ENCODE results near the gene NTN5.
"Not testable (repeated sequence)": the region's sequence is repeated elsewhere in the genome, so short reads cannot be mapped to it uniquely, and the experiment has no call there.

Gene NTN5

GRCh38 chr19:48689449-48689848 lies 16.6 kb upstream of the NTN5 start:
- no peaks in the 10 kb centered on the region for H3K4me1 ChIP-seq (ENCODE audit: control insufficient read depth, insufficient read depth, low read length)
- no peaks in the 10 kb centered on the region for H3K9me3 ChIP-seq (replicated peaks; ENCODE audit: low read length)
- H3K36me3 ChIP-seq (ENCODE audit: insufficient read depth, low read length) = no peaks in the 10 kb centered on the region
- no peaks in the 10 kb centered on the region for H3K27me3 ChIP-seq (ENCODE audit: control insufficient read depth, insufficient read depth, low read length)
- H3K4me2 ChIP-seq (ENCODE audit: low read length) = no peak overlapping the region
- no peak overlapping the region for H3K9ac ChIP-seq (ENCODE audit: low read depth, low read length)
- no peak overlapping the region for H3K4me3 ChIP-seq (ENCODE audit: low read length)

DNA sequence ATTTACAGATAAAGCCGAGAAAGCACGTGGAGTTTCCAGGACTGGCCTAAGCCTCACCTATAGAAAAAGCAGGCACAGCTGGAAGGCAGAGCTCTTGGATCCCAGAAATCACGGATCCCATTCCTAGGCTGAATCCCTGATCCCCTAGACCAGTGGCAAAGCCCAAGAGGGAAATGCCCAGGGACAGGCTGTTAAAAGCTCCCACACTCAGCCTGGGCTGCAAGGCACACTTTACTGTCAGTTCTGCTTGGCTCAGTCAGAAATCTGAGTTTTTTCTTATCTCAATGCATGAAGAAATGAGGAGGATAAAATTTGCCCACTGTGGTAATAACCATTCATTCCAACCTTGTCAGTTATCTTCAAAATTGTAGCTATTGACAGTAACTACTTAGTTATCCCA lies 15.0 kb upstream of the NTN5 start:
- no peaks in the 10 kb centered on the region for H3K4me1 ChIP-seq (ENCODE audit: control insufficient read depth, insufficient read depth, low read length)
- no peaks in the 10 kb centered on the region for H3K9me3 ChIP-seq (replicated peaks; ENCODE audit: low read length)
- H3K9ac ChIP-seq (ENCODE audit: low read depth, low read length) = no peak overlapping the region
- H3K36me3 ChIP-seq (ENCODE audit: insufficient read depth, low read length) = no peaks in the 10 kb centered on the region
- H3K27me3 ChIP-seq (ENCODE audit: control insufficient read depth, insufficient read depth, low read length) = no peaks in the 10 kb centered on the region
- H3K4me3 ChIP-seq (ENCODE audit: low read length) = no peak overlapping the region
- H3K4me2 ChIP-seq (ENCODE audit: low read length) = no peak overlapping the region

DNA sequence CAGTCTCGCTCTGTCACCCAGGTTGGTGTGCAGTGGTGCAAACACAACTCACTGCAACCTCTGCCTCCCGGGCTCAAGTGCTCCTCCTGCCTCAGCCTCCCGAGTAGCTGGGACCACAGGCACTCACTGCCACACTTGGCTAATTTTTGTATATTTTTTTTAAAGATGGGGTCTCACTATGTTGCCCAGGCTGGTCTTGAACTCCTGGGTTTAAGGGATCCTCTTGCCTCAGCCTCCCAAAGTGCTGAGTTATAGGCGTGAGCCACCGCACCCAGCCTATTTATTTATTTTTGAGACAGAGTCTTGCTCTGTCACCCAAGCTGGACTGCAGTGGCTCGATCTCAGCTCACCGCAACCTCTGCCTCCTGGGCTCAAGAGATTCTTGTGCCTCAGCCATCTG lies 13.8 kb upstream of the NTN5 start:
- H3K4me1 ChIP-seq (ENCODE audit: control insufficient read depth, insufficient read depth, low read length); H3K4me2 ChIP-seq (ENCODE audit: low read length); H3K27me3 ChIP-seq (ENCODE audit: control insufficient read depth, insufficient read depth, low read length); H3K9me3 ChIP-seq (replicated peaks; ENCODE audit: low read length); H3K36me3 ChIP-seq (ENCODE audit: insufficient read depth, low read length); H3K4me3 ChIP-seq (ENCODE audit: low read length); H3K9ac ChIP-seq (ENCODE audit: low read depth, low read length): not testable (repeated sequence)

- Histone ChIP-seq H3K36me3 (ENCODE audit: insufficient read depth, low read length) (no peaks in the 10 kb centered on the region), H3K9me3 (replicated peaks; ENCODE audit: low read length) (no peaks in the 10 kb centered on the region), H3K4me2 (ENCODE audit: low read length) (no peak overlapping the region), H3K27me3 (ENCODE audit: control insufficient read depth, insufficient read depth, low read length) (no peaks in the 10 kb centered on the region), H3K4me1 (ENCODE audit: control insufficient read depth, insufficient read depth, low read length) (peaks cover 5% of the 10 kb centered on the region), H3K9ac (ENCODE audit: low read depth, low read length) (no peak overlapping the region), H3K4me3 (ENCODE audit: low read length) (no peak overlapping the region)
Measured at GRCh38 chr19:48686088-48686487, 13.3 kb upstream of the NTN5 start.

GRCh38 chr19:48685583-48685982 lies 12.8 kb upstream of the NTN5 start:
- peaks cover 10% of the 10 kb centered on the region for H3K4me1 ChIP-seq (ENCODE audit: control insufficient read depth, insufficient read depth, low read length)
- H3K9ac ChIP-seq (ENCODE audit: low read depth, low read length) = no peak overlapping the region
- no peak overlapping the region for H3K4me2 ChIP-seq (ENCODE audit: low read length)
- H3K9me3 ChIP-seq (replicated peaks; ENCODE audit: low read length) = no peaks in the 10 kb centered on the region
- no peaks in the 10 kb centered on the region for H3K27me3 ChIP-seq (ENCODE audit: control insufficient read depth, insufficient read depth, low read length)
- no peak overlapping the region for H3K4me3 ChIP-seq (ENCODE audit: low read length)
- no peaks in the 10 kb centered on the region for H3K36me3 ChIP-seq (ENCODE audit: insufficient read depth, low read length)

DNA sequence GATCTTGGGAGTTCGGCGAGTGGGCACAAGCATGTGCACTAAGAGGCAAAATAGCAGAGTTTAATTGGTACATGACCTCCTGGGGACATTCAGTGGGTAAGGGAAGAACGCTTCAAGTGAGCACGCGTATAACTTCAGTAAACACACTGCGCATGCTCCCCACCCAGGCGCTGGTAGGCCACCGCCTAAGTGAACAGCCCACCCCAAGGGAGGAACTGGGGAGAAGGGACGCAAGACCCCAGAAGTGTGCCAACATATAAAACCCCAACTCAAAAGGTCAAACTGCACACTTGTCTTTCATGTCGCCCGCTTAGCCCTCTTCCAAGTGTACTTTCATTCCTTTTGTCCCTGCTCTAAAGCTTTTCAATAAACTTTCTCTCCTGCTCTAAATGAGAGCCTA lies 10.5 kb upstream of the NTN5 start:
- Histone ChIP-seq H3K9me3 (replicated peaks; ENCODE audit: low read length) (no peaks in the 10 kb centered on the region), H3K4me3 (ENCODE audit: low read length) (no peak overlapping the region), H3K9ac (ENCODE audit: low read depth, low read length) (no peak overlapping the region), H3K4me2 (ENCODE audit: low read length) (peak overlapping the region; percentile 37), H3K36me3 (ENCODE audit: insufficient read depth, low read length) (no peaks in the 10 kb centered on the region), H3K27me3 (ENCODE audit: control insufficient read depth, insufficient read depth, low read length) (no peaks in the 10 kb centered on the region), H3K4me1 (ENCODE audit: control insufficient read depth, insufficient read depth, low read length) (peaks cover 12% of the 10 kb centered on the region)

GRCh38 chr19:48681127-48681470 lies 8.3 kb upstream of the NTN5 start:
- Histone ChIP-seq H3K9ac (ENCODE audit: low read depth, low read length) (no peak overlapping the region), H3K36me3 (ENCODE audit: insufficient read depth, low read length) (no peaks in the 10 kb centered on the region), H3K4me1 (ENCODE audit: control insufficient read depth, insufficient read depth, low read length) (peaks cover 12% of the 10 kb centered on the region), H3K9me3 (replicated peaks; ENCODE audit: low read length) (no peaks in the 10 kb centered on the region), H3K27me3 (ENCODE audit: control insufficient read depth, insufficient read depth, low read length) (peaks cover 4% of the 10 kb centered on the region), H3K4me3 (ENCODE audit: low read length) (no peak overlapping the region), H3K4me2 (ENCODE audit: low read length) (no peak overlapping the region)

GRCh38 chr19:48680436-48681126 lies 7.8 kb upstream of the NTN5 start:
- Histone ChIP-seq H3K36me3 (ENCODE audit: insufficient read depth, low read length) (no peaks in the 10 kb centered on the region), H3K9me3 (replicated peaks; ENCODE audit: low read length) (no peaks in the 10 kb centered on the region), H3K4me1 (ENCODE audit: control insufficient read depth, insufficient read depth, low read length) (peaks cover 12% of the 10 kb centered on the region), H3K4me2 (ENCODE audit: low read length) (no peak overlapping the region), H3K9ac (ENCODE audit: low read depth, low read length) (no peak overlapping the region), H3K4me3 (ENCODE audit: low read length) (no peak overlapping the region), H3K27me3 (ENCODE audit: control insufficient read depth, insufficient read depth, low read length) (peaks cover 4% of the 10 kb centered on the region)

- H3K36me3 ChIP-seq (ENCODE audit: insufficient read depth, low read length); H3K4me3 ChIP-seq (ENCODE audit: low read length): not testable (repeated sequence)
Measured at GRCh38 chr19:48680006-48680405, 7.2 kb upstream of the NTN5 start.

GRCh38 chr19:48678201-48678600 lies 5.4 kb upstream of the NTN5 start:
- peaks cover 15% of the 10 kb centered on the region for H3K4me1 ChIP-seq (ENCODE audit: control insufficient read depth, insufficient read depth, low read length)
- H3K4me2 ChIP-seq (ENCODE audit: low read length) = no peak overlapping the region

More at GRCh38 chr19:48680006-48680405, 7.2 kb upstream of the NTN5 start:
- not testable (repeated sequence) for H3K9ac ChIP-seq (ENCODE audit: low read depth, low read length); H3K27me3 ChIP-seq (ENCODE audit: control insufficient read depth, insufficient read depth, low read length); H3K4me2 ChIP-seq (ENCODE audit: low read length); H3K9me3 ChIP-seq (replicated peaks; ENCODE audit: low read length)
- peaks cover 15% of the 10 kb centered on the region for H3K4me1 ChIP-seq (ENCODE audit: control insufficient read depth, insufficient read depth, low read length)

DNA sequence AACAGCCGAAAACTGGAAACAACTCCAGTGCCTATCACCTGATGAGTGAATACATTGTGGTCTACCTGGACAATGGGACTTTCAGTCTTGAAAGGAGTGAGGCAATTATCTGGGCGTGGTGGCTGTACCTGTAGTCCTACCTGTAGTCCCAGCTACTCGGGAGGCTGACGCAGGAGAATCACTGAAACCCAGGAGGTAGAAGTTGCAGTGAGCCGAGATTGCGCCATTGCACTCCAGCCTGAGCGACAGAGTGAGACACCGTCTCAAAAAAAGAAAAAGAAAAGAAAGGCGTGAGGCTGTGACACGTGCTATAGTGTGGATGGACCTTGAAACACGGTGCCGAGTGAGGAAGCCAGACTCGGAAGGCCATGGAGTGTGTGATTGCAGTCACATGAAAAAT lies 4.1 kb upstream of the NTN5 start:
- Histone ChIP-seq H3K4me2 (ENCODE audit: low read length) (no peak overlapping the region), H3K9ac (ENCODE audit: low read depth, low read length) (no peak overlapping the region), H3K36me3 (ENCODE audit: insufficient read depth, low read length) (no peaks in the 10 kb centered on the region)

More at GRCh38 chr19:48678201-48678600, 5.4 kb upstream of the NTN5 start:
- H3K36me3 ChIP-seq (ENCODE audit: insufficient read depth, low read length) = no peaks in the 10 kb centered on the region
- no peaks in the 10 kb centered on the region for H3K9me3 ChIP-seq (replicated peaks; ENCODE audit: low read length)
- no peak overlapping the region for H3K9ac ChIP-seq (ENCODE audit: low read depth, low read length)
- peaks cover 4% of the 10 kb centered on the region for H3K27me3 ChIP-seq (ENCODE audit: control insufficient read depth, insufficient read depth, low read length)
- H3K4me3 ChIP-seq (ENCODE audit: low read length) = no peak overlapping the region

GRCh38 chr19:48676487-48676886 lies 3.7 kb upstream of the NTN5 start:
- no peaks in the 10 kb centered on the region for H3K36me3 ChIP-seq (ENCODE audit: insufficient read depth, low read length)
- H3K4me3 ChIP-seq (ENCODE audit: low read length) = no peak overlapping the region
- H3K9ac ChIP-seq (ENCODE audit: low read depth, low read length) = no peak overlapping the region
- H3K4me1 ChIP-seq (ENCODE audit: control insufficient read depth, insufficient read depth, low read length) = peaks cover 14% of the 10 kb centered on the region
- no peaks in the 10 kb centered on the region for H3K9me3 ChIP-seq (replicated peaks; ENCODE audit: low read length)
- no peak overlapping the region for H3K4me2 ChIP-seq (ENCODE audit: low read length)
- H3K27me3 ChIP-seq (ENCODE audit: control insufficient read depth, insufficient read depth, low read length) = peaks cover 4% of the 10 kb centered on the region

More for the DNA sequence above, 4.1 kb upstream of the NTN5 start:
- no peaks in the 10 kb centered on the region for H3K9me3 ChIP-seq (replicated peaks; ENCODE audit: low read length)
- H3K4me1 ChIP-seq (ENCODE audit: control insufficient read depth, insufficient read depth, low read length) = peaks cover 15% of the 10 kb centered on the region
- H3K27me3 ChIP-seq (ENCODE audit: control insufficient read depth, insufficient read depth, low read length) = peaks cover 4% of the 10 kb centered on the region
- no peak overlapping the region for H3K4me3 ChIP-seq (ENCODE audit: low read length)
